NCI-H1417 treated with DMSO at 0.1 percent for 48 hours (cell line): ENCODE measurements around the gene EGR1.
"Not testable (repeated sequence)": the region's sequence is repeated elsewhere in the genome, so short reads cannot be mapped to it uniquely, and the experiment has no call there.

ENCODE experiments used
- DNase-seq: peaks from one replicate; lab custom pipeline; 2025; lab: John Stamatoyannopoulos, UW

The EGR1 gene

GRCh38 chr5:138469540-138470321 is 4.5 kb downstream of the EGR1 start:
- no peak for DNase-seq

- no peak for DNase-seq
Measured at GRCh38 chr5:138470322-138471051, 5.2 kb downstream of the EGR1 start.

GRCh38 chr5:138471052-138471361 is 5.7 kb downstream of the EGR1 start:
- DNase-seq = no peak

- no peak for DNase-seq
Measured at GRCh38 chr5:138472353-138472752, 7.1 kb downstream of the EGR1 start.

- not testable (repeated sequence) for DNase-seq
Measured at GRCh38 chr5:138473151-138473550, 7.9 kb downstream of the EGR1 start.

GRCh38 chr5:138476918-138477317 is 11.6 kb downstream of the EGR1 start:
- no peak for DNase-seq

GRCh38 chr5:138482638-138483037 is 17.4 kb downstream of the EGR1 start:
- no peak for DNase-seq

- no peak for DNase-seq
Measured at GRCh38 chr5:138488481-138488945, 23.2 kb downstream of the EGR1 start.

- DNase-seq = no peak
Measured at GRCh38 chr5:138489683-138490061, 24.4 kb downstream of the EGR1 start.

GRCh38 chr5:138490648-138491283 is 25.5 kb downstream of the EGR1 start:
- no peak for DNase-seq

GRCh38 chr5:138491284-138491648 is 26.0 kb downstream of the EGR1 start:
- no peak for DNase-seq

GRCh38 chr5:138491669-138492559 is 26.6 kb downstream of the EGR1 start:
- DNase-seq = no peak

GRCh38 chr5:138492560-138493045 is 27.3 kb downstream of the EGR1 start:
- DNase-seq = no peak

- no peak for DNase-seq
Measured at GRCh38 chr5:138495351-138495750, 30.1 kb downstream of the EGR1 start.

- no peak for DNase-seq
Measured at GRCh38 chr5:138498376-138498775, 33.1 kb downstream of the EGR1 start.

- DNase-seq = no peak
Measured at GRCh38 chr5:138502121-138502520, 36.8 kb downstream of the EGR1 start.

- DNase-seq = no peak
Measured at GRCh38 chr5:138502521-138502920, 37.2 kb downstream of the EGR1 start.

- no peak for DNase-seq
Measured at GRCh38 chr5:138503487-138504270, 38.4 kb downstream of the EGR1 start.

GRCh38 chr5:138504799-138505198 is 39.5 kb downstream of the EGR1 start:
- no peak for DNase-seq

GRCh38 chr5:138506370-138507306 is 41.4 kb downstream of the EGR1 start:
- no peak for DNase-seq
